NOMO-1 (cell line): ENCODE results near the gene PPP2R2C.

Experiments used
- DNase-seq, 2 experiments: peaks; one replicate each; lab custom pipeline; 2025; ENCODE audit not compliant: unreplicated experiment in 2 of 2; lab: John Stamatoyannopoulos, UW

The PPP2R2C gene

DNA sequence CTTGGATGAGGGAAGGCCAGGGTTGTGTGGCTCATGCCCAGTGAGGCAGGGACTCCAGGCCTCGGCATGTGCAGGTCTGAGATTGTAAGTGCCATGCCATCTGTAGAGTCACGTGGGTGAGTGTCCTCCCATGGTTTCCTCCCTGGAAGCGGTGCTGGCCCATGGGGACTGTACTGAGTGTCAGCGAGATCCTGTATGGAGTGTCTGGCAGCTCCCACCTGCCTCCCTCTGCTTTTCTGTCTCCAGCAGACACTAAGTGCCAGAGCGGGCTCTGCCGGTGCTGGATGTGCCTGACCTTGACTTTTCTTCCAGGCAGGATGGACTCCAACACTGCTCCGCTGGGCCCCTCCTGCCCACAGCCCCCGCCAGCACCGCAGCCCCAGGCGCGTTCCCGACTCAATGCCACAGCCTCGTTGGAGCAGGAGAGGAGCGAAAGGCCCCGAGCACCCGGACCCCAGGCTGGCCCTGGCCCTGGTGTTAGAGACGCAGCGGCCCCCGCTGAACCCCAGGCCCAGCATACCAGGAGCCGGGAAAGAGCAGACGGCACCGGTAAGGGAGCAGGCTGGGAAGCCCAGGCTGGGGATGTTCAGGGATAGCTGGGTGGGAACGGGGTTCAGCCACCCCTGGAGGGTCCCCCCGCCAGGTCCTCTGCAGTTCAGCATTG lies 195.1 kb downstream of the PPP2R2C start:
- DNase-seq: no peak

DNA sequence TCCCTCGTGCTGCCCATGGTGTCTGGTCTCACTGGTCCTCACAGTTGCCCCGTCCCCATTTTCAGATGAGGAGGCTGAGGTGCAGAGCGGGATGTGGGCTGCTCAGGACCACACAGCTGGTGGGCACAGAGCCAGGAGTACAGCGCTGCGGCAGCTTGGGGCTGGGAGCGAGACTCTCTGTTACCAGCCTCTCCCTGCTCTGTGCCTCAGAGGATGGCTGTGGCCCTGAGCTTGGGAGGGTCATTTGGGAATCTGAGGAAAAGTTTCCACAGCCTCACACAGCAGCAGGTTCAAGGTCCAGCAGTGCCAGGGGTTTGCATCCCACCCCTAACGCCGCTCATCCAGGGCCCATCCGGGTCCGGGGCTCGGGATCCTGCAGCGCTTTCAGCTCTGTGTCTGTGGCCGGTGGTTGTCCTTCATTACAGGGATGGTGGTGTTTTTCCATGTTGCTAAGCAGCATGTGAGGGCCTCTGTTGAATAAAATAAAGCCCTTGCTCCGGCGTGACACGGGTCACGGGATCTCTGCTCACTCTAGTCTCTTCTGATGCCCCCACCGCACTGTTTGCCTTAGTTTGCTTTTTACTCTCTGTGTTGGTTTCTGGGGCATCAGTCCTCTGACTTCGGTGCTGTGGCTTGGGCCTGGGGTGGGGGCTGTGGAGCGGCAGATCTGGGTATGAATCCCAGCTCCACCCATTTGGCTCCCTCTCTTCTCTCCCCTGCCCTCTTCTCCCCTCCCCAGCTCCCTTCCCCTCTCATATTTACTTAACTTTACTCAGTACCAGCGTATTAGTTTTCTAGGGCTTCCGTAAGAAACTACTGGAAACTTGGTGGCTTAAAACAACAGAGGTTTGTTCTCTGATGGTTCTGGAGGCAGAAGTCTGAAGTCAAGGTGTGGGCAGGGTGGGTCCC lies 196.3 kb downstream of the PPP2R2C start:
- DNase-seq: no peak

DNA sequence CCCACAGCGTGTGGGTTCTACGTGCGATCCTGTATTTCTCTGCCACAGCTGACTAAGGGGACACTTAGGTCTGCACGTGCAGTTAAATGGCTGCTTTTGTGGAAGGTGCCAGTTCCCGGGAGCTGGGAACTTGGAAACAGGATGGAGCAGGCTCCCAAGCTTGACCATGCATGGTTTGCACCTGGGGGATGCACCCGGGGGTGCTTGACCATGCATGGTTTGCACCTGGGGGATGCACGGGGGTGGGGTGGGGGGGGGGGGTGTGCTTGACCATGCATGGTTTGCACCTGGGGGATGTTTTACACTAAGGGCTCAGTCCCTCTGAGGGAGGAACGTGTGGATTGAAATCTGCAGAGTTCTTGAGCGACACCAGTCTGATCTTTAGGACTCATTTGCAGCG lies 197.1 kb downstream of the PPP2R2C start:
- no peak for DNase-seq

DNA sequence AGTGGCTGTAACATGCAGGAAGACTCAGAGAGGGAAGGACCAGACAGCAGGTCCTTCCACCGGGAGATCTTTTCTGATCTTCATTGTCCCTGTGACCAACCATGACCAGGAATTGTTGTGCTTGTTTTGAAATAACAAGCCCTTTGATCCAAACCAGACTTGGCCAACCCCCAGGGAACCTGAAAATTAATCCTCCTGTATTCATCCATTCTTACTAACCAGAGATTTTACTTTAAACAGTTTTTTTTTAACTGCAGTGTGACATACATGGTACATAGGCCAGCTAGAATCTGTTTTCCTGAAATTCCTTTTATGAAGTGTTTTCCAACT lies 198.8 kb downstream of the PPP2R2C start:
- no peak for DNase-seq

DNA sequence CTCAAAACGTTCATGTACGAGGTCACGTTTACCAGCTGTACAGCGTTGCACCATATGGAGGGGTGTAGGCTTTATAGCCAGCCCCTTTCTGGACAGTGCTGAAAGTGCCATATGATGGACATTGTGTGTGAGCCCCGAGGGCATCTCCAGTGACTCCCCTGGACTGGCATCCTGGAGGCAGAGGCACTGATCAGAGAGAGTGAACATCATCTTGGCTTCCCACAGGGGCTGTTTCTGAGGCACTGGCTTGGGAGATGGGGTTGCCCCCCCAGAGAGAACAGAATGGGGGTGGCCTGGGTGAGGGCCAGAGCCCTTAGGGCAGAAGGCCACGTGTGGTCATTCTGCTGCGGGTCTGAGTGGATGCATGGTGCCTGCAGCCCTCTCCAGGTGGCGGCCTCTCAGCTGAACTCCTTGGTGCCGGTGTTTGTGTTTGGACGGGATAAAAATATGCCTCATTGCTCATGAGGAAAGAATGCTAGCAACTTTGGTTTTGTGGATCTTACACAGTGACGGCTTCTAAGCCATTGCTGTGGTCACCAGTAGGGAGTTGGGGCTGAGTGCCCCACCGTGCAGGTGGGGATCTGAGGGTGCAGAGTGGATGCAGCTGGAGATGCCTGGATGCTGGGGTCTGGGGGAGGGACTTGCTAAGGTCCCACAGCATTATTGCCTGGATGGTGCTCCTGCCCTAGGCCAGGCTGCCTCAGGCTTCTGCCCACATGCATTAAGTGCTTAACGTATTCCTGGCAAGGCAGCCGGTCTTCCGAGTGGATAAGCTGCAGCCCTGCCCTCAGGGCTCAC lies 199.4 kb downstream of the PPP2R2C start:
- no peak for DNase-seq

DNA sequence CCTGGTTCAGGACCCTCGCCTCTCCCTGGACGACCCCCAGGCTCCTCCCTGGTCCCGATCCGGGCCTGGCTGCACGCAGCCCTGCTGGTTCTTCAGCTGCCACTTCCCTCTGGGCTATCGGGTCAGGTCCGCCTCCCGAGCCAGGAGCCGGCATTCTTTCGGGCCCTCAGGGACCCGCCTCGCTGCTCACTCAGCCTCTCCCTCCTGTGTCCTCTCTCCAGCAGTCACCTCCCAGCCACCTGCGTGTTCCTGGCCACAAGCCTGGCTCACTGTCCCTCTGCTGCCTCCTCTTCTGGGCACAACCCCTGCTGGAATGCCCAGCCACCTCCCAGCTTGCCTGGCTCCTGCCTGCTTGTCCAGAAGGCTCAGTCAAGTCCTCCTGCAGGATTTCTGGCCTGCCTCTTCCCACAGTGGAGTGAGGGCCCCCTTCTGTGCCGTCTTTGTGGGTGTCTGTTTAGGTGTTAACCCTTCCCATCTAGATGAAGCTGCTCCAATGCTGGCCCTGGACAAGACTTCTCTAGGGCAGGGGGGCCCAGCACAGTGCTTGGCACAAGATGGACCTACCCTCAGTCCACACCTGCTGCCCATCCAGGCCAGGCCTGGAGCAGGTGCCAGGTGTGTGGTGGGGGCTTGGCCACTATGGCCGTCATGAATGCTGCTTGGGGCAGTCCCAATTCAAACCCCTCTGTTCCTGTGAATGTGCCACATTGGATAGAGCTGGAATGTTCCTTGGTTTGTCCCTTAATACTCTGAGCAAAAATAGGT lies 200.5 kb downstream of the PPP2R2C start:
- no peak for DNase-seq

DNA sequence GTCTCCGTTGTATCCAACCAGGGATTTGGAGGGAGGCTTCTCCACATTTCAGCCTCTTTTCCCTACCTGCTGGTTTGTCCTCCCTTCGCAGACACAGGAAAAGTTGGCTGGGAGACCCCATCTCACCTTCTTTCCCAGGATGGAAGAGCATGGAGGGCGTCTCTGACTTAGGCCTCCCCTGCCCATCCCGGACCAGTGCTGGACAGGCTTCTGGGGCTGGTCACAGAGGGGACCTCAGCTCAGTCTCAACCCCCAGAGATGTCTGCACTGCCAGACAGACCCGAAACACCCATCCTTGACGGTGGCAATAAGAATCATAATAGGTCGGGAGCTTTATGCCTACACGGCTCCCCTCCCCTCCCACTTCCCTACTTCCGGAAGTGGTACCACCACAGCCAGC lies 201.2 kb downstream of the PPP2R2C start:
- no peak for DNase-seq

DNA sequence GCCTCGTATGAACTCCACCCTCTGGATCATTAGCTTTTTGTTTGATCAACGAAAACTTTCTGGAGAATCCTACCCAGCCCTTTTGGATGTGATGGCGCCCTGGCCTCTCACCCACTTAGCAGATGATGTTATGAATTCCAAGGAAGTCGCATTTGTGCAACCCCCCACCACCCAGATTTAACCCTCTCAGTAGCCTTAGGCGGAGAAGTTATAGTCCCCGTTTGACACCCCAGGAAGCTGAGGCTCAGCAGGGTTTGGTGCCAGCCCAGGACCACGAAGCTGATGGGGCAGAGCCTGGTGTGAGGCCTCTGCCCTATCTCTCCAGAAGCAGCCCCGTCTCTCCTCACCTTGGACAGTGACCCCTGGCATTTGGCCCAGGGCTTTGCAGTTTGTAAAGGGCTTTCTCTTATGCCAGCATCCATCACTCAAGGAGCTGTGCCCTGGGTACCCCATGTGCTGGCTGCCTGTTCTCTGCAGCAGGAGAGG lies 201.7 kb downstream of the PPP2R2C start:
- DNase-seq: no peak
